ENCODE data around the gene MRPS16. TPM values are rescaled to one million over a fixed set of nuclear protein-coding genes. Genes with fewer than 3 reads are reported as not detected.

Gene MRPS16
- total RNA-seq, 1 donor = 83.2 TPM

DNA sequence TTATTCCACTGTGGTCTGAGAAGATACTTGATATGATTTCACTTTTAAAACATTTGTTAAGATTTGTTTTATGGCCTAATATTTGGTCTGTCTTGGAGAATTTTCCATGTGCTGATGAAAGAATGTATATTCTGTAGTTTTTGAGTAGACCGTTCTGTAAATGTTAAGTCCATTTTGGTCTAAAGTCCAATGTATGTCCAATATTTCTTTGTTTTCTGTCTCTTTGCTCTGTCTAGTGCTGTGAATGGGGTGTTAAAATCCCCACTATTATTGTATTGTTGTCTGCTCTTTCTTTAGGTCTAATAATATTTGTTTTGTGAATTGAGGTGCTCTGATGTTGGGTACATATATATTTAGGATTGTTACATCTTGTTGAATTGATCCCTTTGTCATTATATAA lies 36.7 kb downstream of the MRPS16 start:
- H3K4me3 ChIP-seq (ENCODE audit: low read depth, low read length) = no peak overlapping the region
- no peak for DNase-seq (ENCODE audit: low read depth)
- TF ChIP-seq, protein P1, sequence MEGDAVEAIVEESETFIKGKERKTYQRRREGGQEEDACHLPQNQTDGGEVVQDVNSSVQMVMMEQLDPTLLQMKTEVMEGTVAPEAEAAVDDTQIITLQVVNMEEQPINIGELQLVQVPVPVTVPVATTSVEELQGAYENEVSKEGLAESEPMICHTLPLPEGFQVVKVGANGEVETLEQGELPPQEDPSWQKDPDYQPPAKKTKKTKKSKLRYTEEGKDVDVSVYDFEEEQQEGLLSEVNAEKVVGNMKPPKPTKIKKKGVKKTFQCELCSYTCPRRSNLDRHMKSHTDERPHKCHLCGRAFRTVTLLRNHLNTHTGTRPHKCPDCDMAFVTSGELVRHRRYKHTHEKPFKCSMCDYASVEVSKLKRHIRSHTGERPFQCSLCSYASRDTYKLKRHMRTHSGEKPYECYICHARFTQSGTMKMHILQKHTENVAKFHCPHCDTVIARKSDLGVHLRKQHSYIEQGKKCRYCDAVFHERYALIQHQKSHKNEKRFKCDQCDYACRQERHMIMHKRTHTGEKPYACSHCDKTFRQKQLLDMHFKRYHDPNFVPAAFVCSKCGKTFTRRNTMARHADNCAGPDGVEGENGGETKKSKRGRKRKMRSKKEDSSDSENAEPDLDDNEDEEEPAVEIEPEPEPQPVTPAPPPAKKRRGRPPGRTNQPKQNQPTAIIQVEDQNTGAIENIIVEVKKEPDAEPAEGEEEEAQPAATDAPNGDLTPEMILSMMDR (IDR thresholded peaks at IDR 0.05; ENCODE audit: insufficient read depth, low read length) = no peak

DNA sequence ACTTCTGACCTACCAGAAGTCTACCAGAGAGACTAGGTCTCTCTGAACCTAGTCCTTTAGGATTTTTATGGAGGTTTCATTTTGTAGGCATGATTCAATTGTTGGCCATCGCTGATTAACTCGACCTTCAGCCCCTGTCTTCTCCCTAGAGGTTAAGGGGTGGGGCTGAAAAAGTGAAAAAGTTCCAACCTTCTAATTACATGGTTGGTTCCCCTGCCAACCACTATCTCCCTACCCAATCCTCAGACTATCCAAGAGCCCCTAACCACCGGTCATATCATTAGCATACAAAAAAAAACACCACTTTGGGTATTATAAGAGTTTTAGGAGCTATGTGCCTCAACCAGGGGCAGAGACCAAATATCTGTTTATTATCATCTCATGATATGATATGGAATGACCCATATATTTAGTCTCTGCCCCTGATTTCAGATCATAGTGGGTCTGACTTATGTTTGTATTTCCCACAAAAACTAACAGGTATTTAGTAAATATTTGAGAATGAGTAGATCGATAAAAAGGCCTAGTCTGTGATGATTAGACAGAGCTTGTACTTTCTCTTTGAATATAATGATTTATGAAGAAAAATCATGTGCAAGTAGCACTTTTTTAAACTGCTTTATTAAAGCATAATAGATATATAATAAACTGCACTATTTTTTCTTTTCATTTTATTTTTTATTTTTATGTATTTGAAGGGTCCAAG lies 41.2 kb downstream of the MRPS16 start:
- H3K4me3 ChIP-seq (ENCODE audit: low read depth, low read length) = no peak overlapping the region
- TF ChIP-seq, protein P1 (IDR thresholded peaks at IDR 0.05; ENCODE audit: insufficient read depth, low read length) = no peak
- no peak for DNase-seq (ENCODE audit: low read depth)

DNA sequence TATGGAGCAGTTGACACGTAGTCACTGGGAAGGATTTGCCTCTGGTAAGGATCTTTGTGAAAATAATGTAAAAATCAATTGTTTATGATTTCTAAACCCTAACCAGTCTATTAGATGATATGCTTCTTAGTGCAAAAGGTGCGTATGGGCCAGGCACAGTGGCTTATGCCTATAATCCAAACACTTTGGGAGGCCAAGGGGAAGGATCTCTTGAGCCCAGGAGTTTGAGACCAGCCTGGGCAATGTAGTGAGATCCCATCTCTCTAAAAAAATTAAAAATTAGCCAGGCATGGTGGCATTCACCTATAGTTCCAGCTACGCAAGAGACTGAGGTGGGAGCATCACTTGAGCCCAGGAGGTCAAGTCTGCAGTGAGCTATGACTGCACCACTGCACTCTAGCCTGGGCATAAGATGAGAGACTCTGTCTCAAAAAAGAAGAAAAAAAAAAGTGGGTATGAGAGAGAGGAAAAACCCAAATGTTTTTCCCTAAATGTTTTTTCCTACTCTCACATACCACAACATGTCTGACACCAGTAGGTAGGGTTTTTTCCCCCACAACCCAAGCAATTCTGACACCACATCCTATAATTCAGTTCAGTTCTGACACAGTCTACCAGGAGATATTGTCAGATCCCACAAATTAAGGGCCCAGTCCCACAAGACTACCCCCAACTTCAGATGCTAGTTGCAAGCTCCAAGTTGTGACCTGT lies 41.9 kb downstream of the MRPS16 start:
- TF ChIP-seq, protein P1 (IDR thresholded peaks at IDR 0.05; ENCODE audit: insufficient read depth, low read length) = no peak
- no peak overlapping the region for H3K4me3 ChIP-seq (ENCODE audit: low read depth, low read length)
- DNase-seq (ENCODE audit: low read depth) = no peak

DNA sequence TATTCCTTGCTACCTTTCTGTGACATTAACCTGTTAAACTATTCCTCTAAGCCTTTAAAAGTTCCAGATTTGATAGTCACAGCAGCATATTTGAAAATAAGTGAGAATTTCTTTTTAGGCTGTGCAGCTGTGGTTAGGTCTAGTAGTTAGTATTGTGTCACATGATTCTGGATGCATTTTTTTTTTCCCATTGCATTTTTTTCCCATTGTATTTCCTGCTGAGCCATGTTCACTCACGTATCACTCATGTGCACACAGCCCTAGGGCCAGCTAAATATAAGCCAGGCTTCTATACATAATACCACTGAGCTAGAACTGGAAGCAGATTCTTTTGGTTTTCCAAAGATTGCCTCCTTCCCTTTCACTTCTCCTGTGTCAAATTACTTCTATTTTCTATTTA lies 42.7 kb downstream of the MRPS16 start:
- H3K4me3 ChIP-seq (ENCODE audit: low read depth, low read length) = no peak overlapping the region
- TF ChIP-seq, protein P1 (IDR thresholded peaks at IDR 0.05; ENCODE audit: insufficient read depth, low read length) = no peak
- peak; percentile 59 for DNase-seq (ENCODE audit: low read depth)

DNA sequence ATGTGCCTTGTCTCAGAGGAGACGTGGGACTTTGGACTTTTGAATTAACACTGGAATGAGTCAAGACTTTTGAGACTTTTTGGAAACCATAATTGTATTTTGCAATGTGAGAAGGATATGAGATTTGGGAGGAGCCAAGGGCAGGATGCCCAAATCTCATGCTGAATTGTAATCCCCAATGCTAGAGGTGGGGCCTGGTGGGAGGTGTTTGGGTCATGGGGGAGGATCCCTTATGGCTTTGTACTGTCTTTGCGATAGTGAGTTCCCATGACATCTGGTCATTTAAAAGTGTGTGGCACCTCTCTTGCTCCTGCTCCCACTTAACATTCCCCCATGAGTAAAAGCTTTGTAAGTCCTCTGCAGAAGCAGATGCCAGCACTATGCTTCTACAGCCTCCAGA lies 44.6 kb downstream of the MRPS16 start:
- peak; percentile 25 for DNase-seq (ENCODE audit: low read depth)
- TF ChIP-seq, protein P1 (IDR thresholded peaks at IDR 0.05; ENCODE audit: insufficient read depth, low read length) = no peak
- H3K4me3 ChIP-seq (ENCODE audit: low read depth, low read length) = no peak overlapping the region

DNA sequence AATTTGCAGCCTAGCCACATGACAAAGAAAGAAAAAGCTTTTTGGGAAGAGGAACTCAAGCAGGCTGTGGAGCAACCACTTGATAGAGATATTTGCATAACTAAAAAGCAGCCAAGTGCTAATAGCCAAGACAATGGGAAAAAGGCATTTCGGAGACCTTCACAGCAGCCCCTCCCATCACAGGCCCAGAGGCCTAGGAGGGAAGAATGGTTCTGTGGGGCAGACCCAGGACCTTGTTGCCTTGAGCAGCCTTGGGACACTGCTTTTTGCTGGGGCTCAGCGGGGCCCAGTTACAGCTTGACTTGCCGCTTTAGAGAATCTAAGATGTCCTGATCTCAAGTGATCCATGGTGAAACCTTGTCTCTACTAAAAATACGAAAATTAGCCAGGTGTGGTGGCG lies 46.1 kb downstream of the MRPS16 start:
- TF ChIP-seq, protein P1 (IDR thresholded peaks at IDR 0.05; ENCODE audit: insufficient read depth, low read length) = no peak
- DNase-seq (ENCODE audit: low read depth) = no peak
- no peak overlapping the region for H3K4me3 ChIP-seq (ENCODE audit: low read depth, low read length)
